CD4-positive, alpha-beta T cell treated with Interferon gamma for 1 hour (primary cell): ENCODE measurements around the gene ANKRD63.

ENCODE experiments used
- DNase-seq: peaks from one replicate; pipeline ENCODE4 v3.0.0-alpha.2; 2020

ANKRD63 gene

GRCh38 chr15:40313531-40314398, 30.9 kb upstream of the ANKRD63 start:
- peak; percentile 60 for DNase-seq

- DNase-seq = no peak
Measured at GRCh38 chr15:40312370-40313158, 29.7 kb upstream of the ANKRD63 start.

- no peak for DNase-seq
Measured at GRCh38 chr15:40310993-40311392, 28.1 kb upstream of the ANKRD63 start.

- DNase-seq = peak; percentile 64
Measured at GRCh38 chr15:40310001-40310959, 27.4 kb upstream of the ANKRD63 start.

- no peak for DNase-seq
Measured at GRCh38 chr15:40309344-40309862, 26.5 kb upstream of the ANKRD63 start.

- DNase-seq = peak; percentile 65
Measured at GRCh38 chr15:40307421-40308211, 24.8 kb upstream of the ANKRD63 start, which contains the start of gene PLCB2. PLCB2 (minus strand) TSS chr15:40307935; CDS start chr15:40307672, 263 bp downstream.

GRCh38 chr15:40306908-40307307, 24.0 kb upstream of the ANKRD63 start:
- no peak for DNase-seq

GRCh38 chr15:40306371-40306770, 23.5 kb upstream of the ANKRD63 start:
- peak; percentile 17 for DNase-seq

- no peak for DNase-seq
Measured at GRCh38 chr15:40305281-40305680, 22.4 kb upstream of the ANKRD63 start.

- no peak for DNase-seq
Measured at GRCh38 chr15:40303576-40303975, 20.7 kb upstream of the ANKRD63 start.

- no peak for DNase-seq
Measured at GRCh38 chr15:40302981-40303380, 20.1 kb upstream of the ANKRD63 start.

- DNase-seq = no peak
Measured at GRCh38 chr15:40302288-40302886, 19.5 kb upstream of the ANKRD63 start.

- no peak for DNase-seq
Measured at GRCh38 chr15:40301467-40302179, 18.8 kb upstream of the ANKRD63 start.

GRCh38 chr15:40300771-40301170, 17.9 kb upstream of the ANKRD63 start:
- DNase-seq = no peak

- DNase-seq = no peak
Measured at GRCh38 chr15:40300367-40300766, 17.5 kb upstream of the ANKRD63 start.

- no peak for DNase-seq
Measured at GRCh38 chr15:40298216-40298935, 15.5 kb upstream of the ANKRD63 start.

GRCh38 chr15:40297356-40297755, 14.5 kb upstream of the ANKRD63 start:
- no peak for DNase-seq

GRCh38 chr15:40296561-40297230, 13.8 kb upstream of the ANKRD63 start:
- no peak for DNase-seq
